ENCODE results near the gene SETDB2.

GRCh38 chr13:49524740-49525501 is 80.8 kb downstream of the SETDB2 start:
- TF ChIP-seq, protein P1, sequence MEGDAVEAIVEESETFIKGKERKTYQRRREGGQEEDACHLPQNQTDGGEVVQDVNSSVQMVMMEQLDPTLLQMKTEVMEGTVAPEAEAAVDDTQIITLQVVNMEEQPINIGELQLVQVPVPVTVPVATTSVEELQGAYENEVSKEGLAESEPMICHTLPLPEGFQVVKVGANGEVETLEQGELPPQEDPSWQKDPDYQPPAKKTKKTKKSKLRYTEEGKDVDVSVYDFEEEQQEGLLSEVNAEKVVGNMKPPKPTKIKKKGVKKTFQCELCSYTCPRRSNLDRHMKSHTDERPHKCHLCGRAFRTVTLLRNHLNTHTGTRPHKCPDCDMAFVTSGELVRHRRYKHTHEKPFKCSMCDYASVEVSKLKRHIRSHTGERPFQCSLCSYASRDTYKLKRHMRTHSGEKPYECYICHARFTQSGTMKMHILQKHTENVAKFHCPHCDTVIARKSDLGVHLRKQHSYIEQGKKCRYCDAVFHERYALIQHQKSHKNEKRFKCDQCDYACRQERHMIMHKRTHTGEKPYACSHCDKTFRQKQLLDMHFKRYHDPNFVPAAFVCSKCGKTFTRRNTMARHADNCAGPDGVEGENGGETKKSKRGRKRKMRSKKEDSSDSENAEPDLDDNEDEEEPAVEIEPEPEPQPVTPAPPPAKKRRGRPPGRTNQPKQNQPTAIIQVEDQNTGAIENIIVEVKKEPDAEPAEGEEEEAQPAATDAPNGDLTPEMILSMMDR (IDR thresholded peaks at IDR 0.05; ENCODE audit: poor library complexity, severe bottlenecking) = no peak
- no peak for TF ChIP-seq EP300 (conservative IDR thresholded peaks at IDR 0.05; ENCODE audit: poor library complexity, severe bottlenecking)
- TF ChIP-seq REST (IDR thresholded peaks at IDR 0.05; ENCODE audit: borderline replicate concordance) = no peak
- no peak for TF ChIP-seq MXI1 (conservative IDR thresholded peaks at IDR 0.05; ENCODE audit: poor library complexity, severe bottlenecking)
- TF ChIP-seq SMC3 (conservative IDR thresholded peaks at IDR 0.05; ENCODE audit: poor library complexity) = no peak
